ENCODE results near the gene PARP11. TPM values are rescaled to one million over a fixed set of nuclear protein-coding genes. Genes with fewer than 3 reads are reported as not detected.

Gene PARP11
- total RNA-seq, 1 donor from 2014 or later: 29.1 TPM

GRCh38 chr12:3828888-3829287 lies 44.3 kb downstream of the PARP11 start:
- intact Hi-C loops (cut with micrococcal nuclease): no loop called here

DNA sequence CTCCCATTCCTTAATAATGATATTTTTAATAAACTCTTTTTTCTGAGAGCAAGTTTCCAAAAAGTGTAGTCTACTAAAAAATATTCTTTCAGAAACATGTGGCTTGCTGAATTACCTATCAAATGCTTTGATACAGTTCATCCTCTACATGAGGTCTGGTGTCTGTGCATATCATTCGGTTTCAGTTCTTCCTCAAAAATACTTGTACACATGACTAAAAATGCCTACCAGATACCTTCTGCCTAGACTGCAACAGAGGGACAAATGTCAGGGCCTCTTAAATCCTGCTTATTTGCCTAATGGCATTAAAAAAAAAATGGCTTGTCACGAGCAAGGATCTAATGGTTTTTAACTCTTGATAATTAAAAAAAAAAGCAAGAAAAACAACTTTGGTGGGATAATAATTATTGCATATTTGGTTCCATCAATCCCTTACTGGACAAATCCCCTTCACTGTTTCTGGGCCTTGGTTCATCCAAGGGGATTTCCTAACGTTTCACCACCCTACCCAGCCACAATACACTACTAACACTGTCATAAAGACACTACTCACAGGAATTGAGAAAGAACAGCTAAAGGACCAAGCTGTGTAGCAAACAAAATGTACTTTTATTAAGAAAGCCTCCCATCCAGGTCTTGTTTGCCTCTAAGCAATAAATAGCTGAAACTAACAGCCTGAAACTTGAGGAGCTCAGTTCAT lies 45.7 kb downstream of the PARP11 start:
- intact Hi-C loops (cut with micrococcal nuclease): no loop called here

DNA sequence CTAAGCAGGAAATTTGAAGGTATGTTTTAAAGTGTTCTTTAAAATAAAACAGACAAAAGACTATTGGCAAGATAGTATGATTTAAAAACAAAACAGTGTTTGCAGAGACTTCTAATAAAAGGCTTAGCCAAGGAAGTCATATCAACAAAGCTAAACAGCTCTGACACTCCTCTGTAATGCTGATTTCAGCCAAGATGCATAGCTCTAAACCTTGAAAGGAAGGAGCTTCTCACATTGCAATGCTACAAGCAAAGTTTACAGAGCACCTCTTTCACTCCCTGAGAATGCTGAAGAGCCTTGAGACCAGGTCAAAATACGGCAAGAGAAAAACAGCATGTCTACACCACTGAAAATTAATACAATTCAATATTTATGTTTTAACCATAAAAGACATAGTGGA lies 51.8 kb downstream of the PARP11 start:
- intact Hi-C loops (cut with micrococcal nuclease): no loop called here

DNA sequence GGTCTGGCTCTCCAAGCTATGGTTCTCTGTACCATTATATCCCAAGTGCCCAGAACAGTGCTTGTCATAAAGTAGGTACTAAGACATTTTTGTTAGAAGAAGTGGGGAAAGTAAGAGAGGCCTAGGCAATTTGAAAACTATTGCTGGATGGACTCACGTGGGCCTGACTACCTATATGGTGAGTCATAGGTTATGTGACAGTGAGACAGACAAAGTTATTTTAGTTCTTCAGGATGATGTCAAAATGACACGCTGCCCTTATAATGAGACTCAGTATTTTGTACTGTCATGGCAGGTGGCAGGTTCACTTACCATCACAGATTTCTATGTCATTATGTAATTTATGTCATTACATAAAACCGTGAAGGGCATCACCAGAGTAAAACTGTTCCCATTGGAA lies 53.1 kb downstream of the PARP11 start:
- intact Hi-C loops (cut with micrococcal nuclease): no loop called here

GRCh38 chr12:3816266-3816665 lies 56.9 kb downstream of the PARP11 start:
- intact Hi-C loops (cut with micrococcal nuclease): no loop called here

DNA sequence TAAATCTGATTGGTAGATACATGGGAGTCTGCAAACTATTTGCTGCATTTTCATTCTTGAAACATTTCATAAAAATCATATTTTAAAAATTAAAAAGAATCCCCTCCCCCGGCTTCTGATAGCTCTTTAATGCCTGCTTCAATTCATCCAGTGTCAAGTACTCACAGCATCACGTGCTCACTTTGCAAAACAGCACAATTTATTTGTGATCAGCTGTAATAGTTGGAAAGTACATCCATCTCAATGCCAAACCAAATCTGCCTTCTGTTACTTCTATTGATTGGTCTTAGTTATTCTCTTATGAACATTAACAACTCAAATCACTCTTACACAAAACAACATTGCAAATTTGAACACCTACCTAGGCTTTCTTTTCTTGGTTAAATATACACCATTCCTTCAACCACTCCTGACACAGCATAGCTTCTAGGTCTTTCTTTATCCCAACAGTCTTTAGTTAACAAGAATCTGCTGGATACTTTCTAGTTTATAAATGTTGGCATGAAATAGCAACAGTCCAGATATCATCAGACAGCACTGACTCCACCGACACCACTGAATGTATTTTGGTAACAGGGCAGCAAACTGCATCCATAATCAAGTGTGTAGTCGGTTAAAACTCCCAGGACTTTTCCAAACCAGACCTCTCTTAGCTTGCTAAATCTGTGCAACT lies 58.0 kb downstream of the PARP11 start:
- intact Hi-C loops (cut with micrococcal nuclease): no loop called here

- intact Hi-C loops (cut with micrococcal nuclease): no loop called here
Measured at GRCh38 chr12:3810540-3810939, 62.7 kb downstream of the PARP11 start.

- intact Hi-C loops (cut with micrococcal nuclease): no loop called here
Measured at GRCh38 chr12:3810016-3810370, 63.2 kb downstream of the PARP11 start.

- intact Hi-C loops (cut with micrococcal nuclease): loop anchor here (10.0 kb wide), 1 partner anchor 315 kb away; the partner anchor contains the start of gene PRMT8
Measured at GRCh38 chr12:3809357-3810015, 63.7 kb downstream of the PARP11 start.

GRCh38 chr12:3805077-3805476 lies 68.1 kb downstream of the PARP11 start:
- intact Hi-C loops (cut with micrococcal nuclease): loop anchor here (10.0 kb wide), 1 partner anchor 310 kb away; the partner anchor contains the start of gene PRMT8

- intact Hi-C loops (cut with micrococcal nuclease): loop anchor here (1.0 to 10.0 kb wide), 4 partner anchors 146 to 667 kb away; partner anchors contain the start of gene PRMT8
Measured at GRCh38 chr12:3803865-3804472, 69.2 kb downstream of the PARP11 start.

- intact Hi-C loops (cut with micrococcal nuclease): loop anchor here (5.0 to 10.0 kb wide), 2 partner anchors 308 to 665 kb away; partner anchors contain the start of gene PRMT8
Measured at GRCh38 chr12:3802721-3803120, 70.5 kb downstream of the PARP11 start.

DNA sequence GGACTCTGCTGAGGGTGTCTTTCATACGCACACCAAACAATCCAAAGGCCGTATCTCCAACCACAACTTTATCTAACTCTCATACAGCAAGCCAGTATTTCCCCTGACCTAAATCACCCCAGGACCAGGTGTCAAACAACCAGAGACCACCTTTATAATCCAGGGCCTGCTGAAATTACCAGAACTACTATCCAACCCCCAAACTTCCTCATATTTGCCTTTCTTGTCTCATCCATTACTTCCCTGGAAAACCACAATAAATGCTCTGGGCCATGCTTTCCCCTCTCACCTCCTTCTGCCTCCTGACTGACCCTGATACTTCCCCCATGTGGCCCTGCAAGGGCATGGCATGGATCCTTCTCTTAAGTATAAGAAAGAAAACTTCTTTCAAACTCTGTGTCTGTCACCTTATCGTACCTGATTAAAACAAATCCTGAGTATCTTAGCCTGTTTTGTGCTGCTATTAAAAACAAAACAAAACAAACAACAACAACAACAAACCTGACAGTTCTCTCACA lies 75.6 kb downstream of the PARP11 start:
- intact Hi-C loops (cut with micrococcal nuclease): no loop called here

DNA sequence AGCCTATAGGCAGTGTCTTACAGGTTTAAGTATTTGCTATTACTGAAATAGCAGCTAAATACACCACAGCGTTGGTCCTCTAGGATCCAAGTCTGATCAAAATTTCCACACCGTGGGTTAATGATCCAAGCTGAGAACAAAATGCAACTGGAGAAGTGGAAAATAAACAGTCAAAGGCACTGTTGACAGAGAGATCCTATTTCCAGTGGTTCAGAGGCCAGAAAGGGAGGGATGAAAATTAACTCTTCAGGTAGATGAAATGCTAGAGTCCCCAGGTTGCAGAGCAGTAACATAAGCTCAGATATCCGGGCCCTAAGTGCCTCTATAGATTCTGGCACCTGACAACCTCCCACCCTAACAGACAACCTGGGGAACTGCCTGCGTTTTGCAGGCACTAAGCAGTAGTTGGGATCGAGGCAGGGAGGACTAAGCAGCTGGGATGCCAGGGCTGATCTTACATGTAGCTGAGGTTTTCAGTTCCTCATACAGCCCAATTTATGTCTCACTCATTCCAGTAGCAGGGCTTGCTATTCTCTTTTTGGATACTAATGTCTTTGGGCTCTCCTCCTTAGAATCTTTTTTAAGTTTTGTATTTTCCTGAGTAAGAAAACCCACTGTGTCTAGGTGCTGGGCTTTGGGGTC lies 77.6 kb downstream of the PARP11 start:
- intact Hi-C loops (cut with micrococcal nuclease): no loop called here

DNA sequence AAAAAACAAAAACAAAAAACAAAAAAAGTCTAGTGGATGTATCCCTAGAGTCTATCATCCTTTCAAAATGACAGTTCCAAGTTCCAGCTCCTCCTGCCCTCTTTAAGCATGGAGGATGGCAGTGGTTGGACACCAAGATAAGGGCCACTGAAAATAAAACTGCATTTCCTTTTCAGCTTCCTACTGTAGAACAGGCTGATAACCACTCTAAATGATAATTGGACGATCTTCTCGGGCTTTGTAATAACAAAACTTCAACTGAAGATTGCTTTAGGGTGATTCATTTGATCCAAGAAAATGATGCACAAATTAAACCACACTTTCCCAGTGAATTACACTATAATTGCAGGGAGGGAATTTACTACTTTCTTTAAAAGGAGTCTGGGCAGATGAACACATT lies 78.1 kb downstream of the PARP11 start:
- intact Hi-C loops (cut with micrococcal nuclease): no loop called here

GRCh38 chr12:3792623-3793288 lies 80.4 kb downstream of the PARP11 start:
- intact Hi-C loops (cut with micrococcal nuclease): no loop called here

DNA sequence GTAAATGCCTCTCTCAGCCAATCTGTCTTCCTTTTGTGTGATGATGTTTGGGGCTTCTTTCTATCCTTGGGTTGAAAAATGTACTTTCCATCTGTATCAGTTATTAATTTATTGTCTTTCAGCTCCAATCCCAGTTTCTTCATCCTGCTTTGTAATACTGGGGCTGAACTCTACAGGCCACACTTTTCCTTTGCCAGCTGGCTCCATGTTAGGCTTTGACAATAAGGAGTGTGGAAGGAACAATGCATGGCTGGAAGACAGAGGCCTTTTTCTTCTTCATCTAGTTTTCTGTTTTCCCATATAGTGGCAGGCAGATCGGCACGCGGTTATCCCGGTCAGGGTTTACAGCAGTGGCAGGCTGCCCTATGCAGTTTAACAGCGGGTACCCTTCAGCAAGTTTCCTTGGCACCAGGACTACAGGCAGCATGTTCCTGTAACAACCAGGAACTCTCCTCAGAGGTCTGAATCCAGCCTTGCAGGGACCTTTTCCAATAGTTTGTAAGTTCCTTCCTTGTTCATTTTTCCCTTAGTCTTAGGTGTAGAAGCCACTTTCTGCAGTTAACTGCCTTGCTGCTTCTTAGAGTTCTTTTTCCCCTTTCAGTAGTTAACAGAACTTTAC lies 81.8 kb downstream of the PARP11 start:
- intact Hi-C loops (cut with micrococcal nuclease): no loop called here

DNA sequence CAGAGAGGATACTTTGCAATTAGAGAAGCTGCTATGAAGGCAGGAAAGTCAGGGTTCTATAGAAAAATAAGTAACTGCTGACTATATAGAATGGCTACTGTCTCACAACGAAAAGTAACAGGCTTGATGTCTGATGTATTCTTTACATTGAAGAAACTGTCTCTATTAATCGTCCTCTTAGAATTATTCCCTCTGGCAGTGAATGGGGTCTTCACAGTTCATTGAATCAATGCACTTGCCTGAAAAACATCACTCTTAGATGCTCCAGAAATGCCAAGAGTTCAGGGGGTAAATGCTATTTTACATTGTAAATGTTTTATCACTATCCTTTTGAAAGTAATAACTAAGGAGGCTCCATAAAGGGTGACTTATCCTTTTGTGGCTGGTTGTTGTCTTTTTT lies 82.6 kb downstream of the PARP11 start:
- intact Hi-C loops (cut with micrococcal nuclease): no loop called here

DNA sequence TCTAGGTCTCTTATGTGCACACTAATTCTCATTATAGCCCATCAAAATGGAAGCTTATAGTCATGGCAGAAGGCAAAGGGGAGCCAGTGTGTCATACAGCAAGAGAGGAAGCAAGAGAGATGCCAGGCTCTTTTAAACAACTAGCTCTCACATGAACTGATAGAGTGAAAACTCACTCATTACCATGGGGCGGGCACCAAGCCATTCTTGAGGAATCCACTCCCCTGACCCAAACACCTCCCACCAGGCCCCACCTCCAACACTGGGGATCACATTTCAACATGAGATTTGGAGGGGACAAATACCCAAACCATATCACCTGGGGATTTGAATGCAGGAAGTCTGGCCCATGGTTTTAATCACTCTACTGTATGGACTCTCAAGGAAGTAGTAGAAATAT lies 83.4 kb downstream of the PARP11 start:
- intact Hi-C loops (cut with micrococcal nuclease): no loop called here

DNA sequence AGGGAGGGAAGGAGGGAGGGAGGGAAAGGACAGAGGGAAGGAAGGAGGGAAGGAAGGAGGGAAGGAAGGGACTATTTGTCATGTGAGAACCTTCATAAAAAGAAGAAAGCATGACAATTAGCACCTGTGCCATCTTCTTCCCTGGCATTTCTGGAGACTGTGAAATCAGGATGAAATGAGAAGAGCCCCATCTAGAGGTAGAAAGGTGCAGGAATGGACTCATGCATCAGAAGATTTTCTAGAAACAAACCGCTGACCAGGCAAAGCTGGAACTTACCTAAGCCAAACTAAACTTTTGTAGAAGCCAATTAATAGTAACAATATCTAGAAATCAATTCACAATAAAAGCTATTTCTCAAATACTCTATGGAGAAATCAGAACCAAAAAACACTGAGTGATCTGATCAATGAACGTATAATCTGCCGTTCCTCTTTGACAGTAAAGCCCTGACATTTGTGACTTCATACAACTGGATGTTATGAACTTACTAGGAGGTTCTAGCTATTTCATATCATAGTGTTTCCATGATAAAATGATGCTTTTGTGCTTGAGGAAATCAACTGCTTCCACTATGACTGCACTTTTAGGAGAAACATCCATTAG lies 95.9 kb downstream of the PARP11 start:
- intact Hi-C loops (cut with micrococcal nuclease): loop anchor here (1.0 to 10.0 kb wide), 3 partner anchors 122 to 477 kb away; partner anchors contain the start of gene PRMT8
